Endothelial cell of umbilical vein (primary cell): ENCODE data around the gene GNPTAB. TPM values are rescaled to one million over a fixed set of nuclear protein-coding genes. Genes with fewer than 3 reads are reported as not detected.

Source experiments
- BruUV-seq: library from RNA; stranded (reverse); fragments of 400-500 nt; replicated peaks from 2 replicates; lab custom pipeline; 2021; lab: Mats Ljungman, UMichigan
- CTCF ChIA-PET: fragments of 300-600, 350-600 bp; sonication (Branson Sonifier 250); formaldehyde crosslinking; loops from one replicate; lab custom pipeline; 2021; ENCODE audit warnings: antibody characterized with exemption, inconsistent platforms; lab: Charles Lee
- POLR2A ChIA-PET: fragments of 300-600, 350-600 bp; sonication (Branson Sonifier 250); formaldehyde crosslinking; loops from one replicate; lab custom pipeline; 2021; ENCODE audit warnings: antibody characterized with exemption, inconsistent platforms; lab: Charles Lee
- DNase-seq: peaks from one replicate; pipeline ENCODE4 v3.0.0-alpha.2; 2011; ENCODE audit warnings: low read depth, low spot score
- FAIRE-seq: peaks from 2 replicates; lab custom pipeline; 2011; peaks lifted over from hg19 to GRCh38; lab: Jason Lieb, UNC
- H2AFZ ChIP-seq: 2 replicates; pipeline ENCODE4 v1.6.0; 2012; ENCODE audit warnings: low read depth, low read length, control low read depth, inconsistent platforms
- H3K27ac ChIP-seq: 2 replicates; pipeline ENCODE4 v1.5.1; 2011; ENCODE audit warnings: low read depth, mild to moderate bottlenecking, control low read depth, low read length, moderate library complexity; ENCODE audit not compliant: insufficient read depth
- H3K27me3 ChIP-seq, 2 experiments: 2 replicates each; pipeline versions ENCODE4 v1.6.0 to v1.6.1; 2011; ENCODE audit warnings: low read length in 2 of 2, mixed read lengths in 1 of 2; ENCODE audit not compliant: control insufficient read depth in 2 of 2, insufficient read depth in 2 of 2
- H3K36me3 ChIP-seq, 2 experiments: 2 replicates in 1 of 2; 3 replicates in 1 of 2; pipeline ENCODE4 v1.5.1; 2011; ENCODE audit warnings: low read length in 2 of 2, mild to moderate bottlenecking in 1 of 2, moderate library complexity in 1 of 2; ENCODE audit not compliant: control insufficient read depth in 2 of 2, insufficient read depth in 2 of 2; ENCODE audit errors: extremely low read depth in 1 of 2
- H3K4me1 ChIP-seq: 3 replicates; pipeline ENCODE4 v1.5.1; 2011; ENCODE audit warnings: mild to moderate bottlenecking, low read length; ENCODE audit not compliant: control insufficient read depth, insufficient read depth; ENCODE audit errors: extremely low read depth
- H3K4me2 ChIP-seq: 2 replicates; pipeline ENCODE4 v1.6.1; 2011; ENCODE audit warnings: low read length, control low read depth, mixed read lengths; ENCODE audit not compliant: insufficient read depth
- H3K4me3 ChIP-seq, 3 experiments: fragments of 200-600 bp in 1 of 3; sonication (generic), shearing (Covaris generic) in 1 of 3; replicated peaks in 1 of 3; 2 replicates each; pipeline ENCODE4 v1.5.1; 2011 to 2016; ENCODE audit warnings: control low read depth in 3 of 3, low read length in 3 of 3, mild to moderate bottlenecking in 2 of 3, inconsistent platforms in 1 of 3, low read depth in 1 of 3, moderate library complexity in 1 of 3; ENCODE audit not compliant: insufficient read depth in 1 of 3
- H3K79me2 ChIP-seq: 2 replicates; pipeline ENCODE4 v1.6.0; 2012; ENCODE audit warnings: low read length, inconsistent platforms; ENCODE audit not compliant: control insufficient read depth, insufficient read depth
- H3K9ac ChIP-seq: replicated peaks from 2 replicates; pipeline ENCODE3; 2011; ENCODE audit warnings: low read length, control low read depth; ENCODE audit not compliant: insufficient read depth; ENCODE audit errors: extremely low read depth
- H3K9me1 ChIP-seq: replicated peaks from 3 replicates; pipeline ENCODE4 v1.6.0; 2011; ENCODE audit warnings: mild to moderate bottlenecking, low read length; ENCODE audit not compliant: control insufficient read depth, insufficient read depth; ENCODE audit errors: extremely low read depth
- H3K9me3 ChIP-seq: replicated peaks from 2 replicates; pipeline ENCODE4 v1.5.1; 2012; ENCODE audit warnings: low read length, inconsistent platforms; ENCODE audit not compliant: control insufficient read depth, insufficient read depth
- H4K20me1 ChIP-seq: replicated peaks from 2 replicates; pipeline ENCODE3; 2011; ENCODE audit warnings: mild to moderate bottlenecking, low read length; ENCODE audit not compliant: control insufficient read depth, insufficient read depth; ENCODE audit errors: extremely low read depth
- CTCF ChIP-seq, 2 donors: IDR thresholded peaks; 1 replicate in 1 of 2; 2 replicates in 1 of 2; pipeline ENCODE4 v1.5.1; 2011; ENCODE audit warnings: low read length in 2 of 2, mild to moderate bottlenecking in 2 of 2, moderate library complexity in 2 of 2, control low read depth in 1 of 2, inconsistent platforms in 1 of 2, low read depth in 1 of 2; ENCODE audit not compliant: insufficient read depth in 1 of 2; ENCODE audit errors: extremely low read depth in 1 of 2
- EZH2 ChIP-seq: IDR thresholded peaks from 2 replicates; pipeline ENCODE4 v1.6.1; 2012; ENCODE audit warnings: borderline replicate concordance, low read depth, mild to moderate bottlenecking, moderate library complexity, low read length, inconsistent platforms; ENCODE audit not compliant: severe bottlenecking
- FOS ChIP-seq: IDR thresholded peaks from 2 replicates; pipeline ENCODE4 v1.6.1; 2011; ENCODE audit warnings: mild to moderate bottlenecking, low read length, moderate library complexity, borderline replicate concordance; ENCODE audit not compliant: insufficient read depth
- GATA2 ChIP-seq: IDR thresholded peaks from 2 replicates; pipeline ENCODE4 v1.7.0; 2011; ENCODE audit warnings: low read depth, mild to moderate bottlenecking, moderate library complexity, mixed read lengths, low read length; ENCODE audit not compliant: insufficient read length, insufficient read depth
- JUN ChIP-seq: IDR thresholded peaks from 2 replicates; pipeline ENCODE4 v1.6.1; 2011; ENCODE audit warnings: borderline replicate concordance, low read depth; ENCODE audit not compliant: insufficient read length, insufficient read depth
- MAX ChIP-seq: IDR thresholded peaks from 2 replicates; pipeline ENCODE4 v1.6.1; 2011; ENCODE audit not compliant: insufficient read depth, insufficient read length
- MYC ChIP-seq: IDR thresholded peaks from one replicate; pipeline ENCODE4 v1.6.1; 2011; ENCODE audit warnings: mild to moderate bottlenecking, low read depth, low read length
- POLR2A ChIP-seq: IDR thresholded peaks from 2 replicates; pipeline ENCODE4 v1.6.1; 2012; ENCODE audit warnings: low read depth, mild to moderate bottlenecking, control low read depth, low read length
- POLR2AphosphoS5 ChIP-seq: IDR thresholded peaks from 2 replicates; pipeline ENCODE4 v1.6.1; 2012; ENCODE audit warnings: low read depth, mild to moderate bottlenecking, control low read depth, low read length, moderate library complexity; ENCODE audit not compliant: insufficient read depth
- dilution Hi-C: fragments of 300-500 bp; cut with MboI; formaldehyde crosslinking; loops from one replicate; pipeline ENCODE4 v1.15.0; 2019; ENCODE audit warnings: low sequenced_read_pairs; ENCODE audit not compliant: extremely low pct_ligation_motif_present
- intact Hi-C: fragments of 100-400 bp; cut with micrococcal nuclease; formaldehyde crosslinking; loops from one replicate; pipeline ENCODE4 v1.10.0; 2022
- polyA plus RNA-seq, 4 experiments: library from polyadenylated mRNA; depleted of rRNA in 3 of 4; stranded (reverse) in 3 of 4; unstranded in 1 of 4; fragments of >200 nt; gene quantifications; 2 replicates each; pipeline versions ENCODE4 v1.2.1 to v1.2.3, GENCODE V29; 2011 to 2012; ENCODE audit warnings: missing spikeins in 1 of 4
- total RNA-seq: library from RNA; stranded (reverse); gene quantifications from 2 replicates; pipeline ENCODE4 v1.2.3, GENCODE V29; 2021

Gene GNPTAB
- total and polyA plus RNA-seq, 2 donors (not counting 3 experiments of a cell fraction or from before 2014, with no cell fraction given) = 15.6 to 39.5 TPM

GRCh38 chr12:101795013-101795412 lies 35.7 kb downstream of the GNPTAB start:
- POLR2A ChIA-PET = no interaction called here
- FAIRE-seq = no peak
- dilution Hi-C loops = no loop called here

More at GRCh38 chr12:101795013-101795412, 35.7 kb downstream of the GNPTAB start:
- no peak for DNase-seq
- no peak overlapping the region for H3K4me3 ChIP-seq
- H3K79me2 ChIP-seq = no peaks in the 10 kb centered on the region
- TF ChIP-seq MYC (no peak), FOS (no peak), JUN (no peak), CTCF (IDR thresholded peaks at IDR 0.05; ENCODE audit: extremely low read depth in 1 of 2, insufficient read depth in 1 of 2, low read depth in 1 of 2, low read length in 2 of 2) (no peak), MAX (no peak), GATA2 (no peak), POLR2A (no peak), EZH2 (no peak), POLR2AphosphoS5 (no peak)
- no TSS peak for BruUV-seq
- H3K4me1 ChIP-seq = no peaks in the 10 kb centered on the region
- no peak overlapping the region for H3K27ac ChIP-seq
- CTCF ChIA-PET = interaction anchor here (0.9 to 3.8 kb wide), 5 partner anchors 8 to 36 kb away, joined by 3 to 25 read pairs (median 3); partner anchors contain the start of gene GNPTAB
- H3K36me3 ChIP-seq = no peaks in the 10 kb centered on the region
- no peaks in the 10 kb centered on the region for H3K9me1 ChIP-seq
- H3K4me2 ChIP-seq = no peak overlapping the region
- H3K27me3 ChIP-seq = no peaks in the 10 kb centered on the region
- intact Hi-C loops = no loop called here
- H4K20me1 ChIP-seq = no peaks in the 10 kb centered on the region
- no peaks in the 10 kb centered on the region for H3K9me3 ChIP-seq
- H3K9ac ChIP-seq = no peak overlapping the region
- H2AFZ ChIP-seq = no peak overlapping the region
